Epithelial cell of esophagus (primary cell): ENCODE data around the gene ABCC2.
A peak's percentile ranks its signal among the peaks of the same experiment; 100 is the strongest.

Source experiments
- DNase-seq: peaks from one replicate; pipeline ENCODE4 v3.0.0; 2010; ENCODE audit warnings: low read depth
- H3K4me3 ChIP-seq: 2 replicates; pipeline ENCODE4 v1.5.1; 2011; ENCODE audit warnings: mild to moderate bottlenecking, low read length, control low read depth
- CTCF ChIP-seq: IDR thresholded peaks from 2 replicates; pipeline ENCODE4 v1.5.1; 2011; ENCODE audit warnings: low read depth, mild to moderate bottlenecking, low read length, control low read depth, inconsistent platforms; ENCODE audit not compliant: insufficient read depth; ENCODE audit errors: missing control alignments

ABCC2 gene

GRCh38 chr10:99850021-99850766, 67.8 kb downstream of the ABCC2 start:
- no peak for TF ChIP-seq CTCF
- H3K4me3 ChIP-seq, result no peak overlapping the region
- no peak for DNase-seq

- H3K4me3 ChIP-seq, result no peak overlapping the region
- no peak for TF ChIP-seq CTCF
- DNase-seq, result no peak
Measured at GRCh38 chr10:99850767-99851340, 68.4 kb downstream of the ABCC2 start.

GRCh38 chr10:99851825-99852224, 69.4 kb downstream of the ABCC2 start:
- TF ChIP-seq CTCF, result no peak
- peak; percentile 14 for DNase-seq
- no peak overlapping the region for H3K4me3 ChIP-seq

DNA sequence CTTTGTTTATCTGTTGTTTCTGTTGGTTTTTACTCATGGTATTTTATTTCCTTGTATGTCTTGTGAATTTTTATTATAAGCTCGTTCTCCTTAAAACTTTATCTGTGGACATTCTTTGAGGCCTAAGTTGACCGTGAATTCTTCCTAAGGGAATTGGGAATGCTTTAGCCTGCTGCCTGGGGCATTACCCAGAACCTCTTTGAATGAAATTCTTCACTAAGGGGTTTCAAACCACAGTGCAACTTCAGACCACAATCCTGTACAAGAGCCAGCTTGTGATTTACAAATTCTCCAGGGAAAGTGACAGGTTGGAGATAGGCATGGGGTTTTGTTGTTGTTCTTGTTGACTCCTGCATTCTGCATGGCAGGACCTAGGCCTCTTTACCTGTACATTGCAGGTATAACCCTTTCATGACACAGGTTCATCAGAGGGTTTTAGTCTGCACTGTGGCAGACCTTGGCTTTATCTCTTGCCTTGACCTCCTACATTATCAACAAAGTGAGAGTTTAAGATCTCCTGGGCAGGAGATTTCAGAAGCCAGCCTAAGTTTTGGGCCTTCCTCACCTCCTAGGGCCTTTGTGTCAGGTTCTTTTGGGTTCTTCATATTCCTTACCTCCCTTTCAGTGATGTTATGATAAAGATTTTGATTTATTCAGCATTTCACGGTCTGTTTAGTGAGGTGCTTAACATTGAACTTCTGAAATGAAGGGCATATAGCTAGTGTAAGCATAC, 70.2 kb downstream of the ABCC2 start:
- TF ChIP-seq CTCF, result no peak
- H3K4me3 ChIP-seq, result no peak overlapping the region
- no peak for DNase-seq

- TF ChIP-seq CTCF, result no peak
- no peak overlapping the region for H3K4me3 ChIP-seq
- DNase-seq, result no peak
Measured at GRCh38 chr10:99853655-99854054, 71.2 kb downstream of the ABCC2 start.

DNA sequence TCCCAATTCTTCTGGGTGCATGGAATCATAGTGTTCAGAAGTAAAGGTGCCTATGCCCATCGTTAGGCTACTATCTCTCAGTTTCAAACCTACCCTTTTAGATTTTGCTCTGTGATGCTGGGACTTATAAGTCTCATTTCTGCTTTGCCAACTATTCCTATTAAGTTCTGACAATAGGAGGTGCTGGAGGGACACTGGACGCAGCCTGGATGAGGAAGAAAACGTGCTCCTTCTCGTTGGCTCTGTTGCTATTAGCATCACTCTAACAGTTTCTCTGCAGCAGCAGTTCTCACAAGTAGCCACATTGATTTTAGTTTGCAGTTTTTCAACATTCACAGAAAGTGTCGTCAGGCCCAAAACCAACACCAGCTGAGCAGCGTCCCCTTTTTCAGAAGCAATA, 72.4 kb downstream of the ABCC2 start:
- peak; percentile 58 for TF ChIP-seq CTCF
- peak; percentile 55 for DNase-seq
- no peak overlapping the region for H3K4me3 ChIP-seq
